Adipocyte (in vitro differentiated cells): Measurements from ENCODE around the gene ILK.

Source experiments
- DNase-seq: peaks from one replicate; pipeline ENCODE4 v3.0.0-alpha.2; 2015; ENCODE audit warnings: low read depth
- H3K27me3 ChIP-seq: replicated peaks from 2 replicates; pipeline ENCODE4 v1.7.0; 2013; ENCODE audit warnings: mild to moderate bottlenecking, low read length, moderate library complexity; ENCODE audit not compliant: control insufficient read depth, insufficient read depth
- H3K36me3 ChIP-seq: 2 replicates; pipeline ENCODE4 v1.7.0; 2013; ENCODE audit warnings: low read length, mild to moderate bottlenecking, moderate library complexity; ENCODE audit not compliant: control insufficient read depth, insufficient read depth, severe bottlenecking
- H3K4me1 ChIP-seq: 2 replicates; pipeline ENCODE4 v1.7.0; 2013; ENCODE audit warnings: mild to moderate bottlenecking, low read length, moderate library complexity; ENCODE audit not compliant: control insufficient read depth, insufficient read depth
- H3K4me3 ChIP-seq: 2 replicates; pipeline ENCODE4 v1.7.0; 2013; ENCODE audit warnings: mild to moderate bottlenecking, low read length, moderate library complexity
- H3K9ac ChIP-seq: 2 replicates; pipeline ENCODE4 v1.7.0; 2013; ENCODE audit warnings: mild to moderate bottlenecking, low read length, moderate library complexity
- H3K9me3 ChIP-seq: 2 replicates; pipeline ENCODE4 v1.7.0; 2013; ENCODE audit warnings: mild to moderate bottlenecking, low read length, moderate library complexity; ENCODE audit not compliant: control insufficient read depth

ILK gene

GRCh38 chr11:6576471-6577373 is 26.9 kb upstream of the ILK start:
- Histone ChIP-seq H3K4me3 (no peak overlapping the region), H3K27me3 (no peaks in the 10 kb centered on the region), H3K9ac (peak overlapping the region; percentile 19), H3K9me3 (no peaks in the 10 kb centered on the region), H3K4me1 (peaks cover 35% of the 10 kb centered on the region), H3K36me3 (peaks cover 3% of the 10 kb centered on the region)
- peak; percentile 65 for DNase-seq

- H3K4me1 ChIP-seq = peaks cover 24% of the 10 kb centered on the region
- no peak overlapping the region for H3K9ac ChIP-seq
- no peak overlapping the region for H3K4me3 ChIP-seq
- H3K27me3 ChIP-seq = no peaks in the 10 kb centered on the region
- no peak for DNase-seq
- peaks cover 7% of the 10 kb centered on the region for H3K9me3 ChIP-seq
- peaks cover 3% of the 10 kb centered on the region for H3K36me3 ChIP-seq
Measured at GRCh38 chr11:6578134-6578533, 25.4 kb upstream of the ILK start.

- Histone ChIP-seq H3K9ac (no peak overlapping the region), H3K36me3 (peaks cover 3% of the 10 kb centered on the region), H3K4me3 (no peak overlapping the region), H3K9me3 (peaks cover 22% of the 10 kb centered on the region), H3K27me3 (no peaks in the 10 kb centered on the region), H3K4me1 (peaks cover 24% of the 10 kb centered on the region)
- no peak for DNase-seq
Measured at GRCh38 chr11:6579681-6580080, 23.9 kb upstream of the ILK start.

GRCh38 chr11:6583584-6583983 is 20.0 kb upstream of the ILK start:
- Histone ChIP-seq H3K4me1 (no peaks in the 10 kb centered on the region), H3K4me3 (no peak overlapping the region), H3K9ac (no peak overlapping the region), H3K27me3 (no peaks in the 10 kb centered on the region), H3K36me3 (peaks cover 3% of the 10 kb centered on the region), H3K9me3 (peaks cover 23% of the 10 kb centered on the region)
- DNase-seq = no peak

- Histone ChIP-seq H3K4me3 (no peak overlapping the region), H3K27me3 (no peaks in the 10 kb centered on the region), H3K4me1 (no peaks in the 10 kb centered on the region), H3K9ac (no peak overlapping the region), H3K9me3 (peaks cover 23% of the 10 kb centered on the region), H3K36me3 (peaks cover 3% of the 10 kb centered on the region)
- no peak for DNase-seq
Measured at GRCh38 chr11:6584528-6584927, 19.0 kb upstream of the ILK start.

GRCh38 chr11:6586434-6587359 is 16.9 kb upstream of the ILK start:
- Histone ChIP-seq H3K36me3 (peaks cover 1% of the 10 kb centered on the region), H3K27me3 (no peaks in the 10 kb centered on the region), H3K4me1 (no peaks in the 10 kb centered on the region), H3K9ac (no peak overlapping the region), H3K4me3 (no peak overlapping the region), H3K9me3 (peaks cover 23% of the 10 kb centered on the region)
- DNase-seq = no peak

- peaks cover 20% of the 10 kb centered on the region for H3K9me3 ChIP-seq
- H3K4me3 ChIP-seq = no peak overlapping the region
- H3K36me3 ChIP-seq = peaks cover 7% of the 10 kb centered on the region
Measured at GRCh38 chr11:6587360-6587953, 16.1 kb upstream of the ILK start.

GRCh38 chr11:6588018-6588417 is 15.6 kb upstream of the ILK start:
- Histone ChIP-seq H3K27me3 (no peaks in the 10 kb centered on the region), H3K9me3 (peaks cover 16% of the 10 kb centered on the region), H3K4me3 (no peak overlapping the region), H3K36me3 (peaks cover 7% of the 10 kb centered on the region), H3K9ac (no peak overlapping the region), H3K4me1 (no peaks in the 10 kb centered on the region)
- DNase-seq = no peak

More at GRCh38 chr11:6587360-6587953, 16.1 kb upstream of the ILK start:
- DNase-seq = no peak
- Histone ChIP-seq H3K9ac (no peak overlapping the region), H3K27me3 (no peaks in the 10 kb centered on the region), H3K4me1 (no peaks in the 10 kb centered on the region)

GRCh38 chr11:6594142-6594768 is 9.3 kb upstream of the ILK start:
- H3K9me3 ChIP-seq = no peaks in the 10 kb centered on the region
- H3K4me3 ChIP-seq = no peak overlapping the region
- DNase-seq = no peak
- peaks cover 52% of the 10 kb centered on the region for H3K36me3 ChIP-seq
- H3K4me1 ChIP-seq = peaks cover 9% of the 10 kb centered on the region
- no peaks in the 10 kb centered on the region for H3K27me3 ChIP-seq
- H3K9ac ChIP-seq = no peak overlapping the region

- H3K9me3 ChIP-seq = no peaks in the 10 kb centered on the region
- no peak for DNase-seq
- no peak overlapping the region for H3K9ac ChIP-seq
- peaks cover 73% of the 10 kb centered on the region for H3K36me3 ChIP-seq
- no peak overlapping the region for H3K4me3 ChIP-seq
- H3K4me1 ChIP-seq = peaks cover 9% of the 10 kb centered on the region
- H3K27me3 ChIP-seq = no peaks in the 10 kb centered on the region
Measured at GRCh38 chr11:6596239-6596877, 7.2 kb upstream of the ILK start.
